ENCODE measurements around the gene SBF1. TPM values are rescaled to one million over a fixed set of nuclear protein-coding genes. Genes with fewer than 3 reads are reported as not detected.

SBF1 gene
- total and polyA plus RNA-seq, 2 of the 13 experiments (the other 11 are each of a cell fraction or from before 2014, with no cell fraction given) = 31.7 to 40.9 TPM

DNA sequence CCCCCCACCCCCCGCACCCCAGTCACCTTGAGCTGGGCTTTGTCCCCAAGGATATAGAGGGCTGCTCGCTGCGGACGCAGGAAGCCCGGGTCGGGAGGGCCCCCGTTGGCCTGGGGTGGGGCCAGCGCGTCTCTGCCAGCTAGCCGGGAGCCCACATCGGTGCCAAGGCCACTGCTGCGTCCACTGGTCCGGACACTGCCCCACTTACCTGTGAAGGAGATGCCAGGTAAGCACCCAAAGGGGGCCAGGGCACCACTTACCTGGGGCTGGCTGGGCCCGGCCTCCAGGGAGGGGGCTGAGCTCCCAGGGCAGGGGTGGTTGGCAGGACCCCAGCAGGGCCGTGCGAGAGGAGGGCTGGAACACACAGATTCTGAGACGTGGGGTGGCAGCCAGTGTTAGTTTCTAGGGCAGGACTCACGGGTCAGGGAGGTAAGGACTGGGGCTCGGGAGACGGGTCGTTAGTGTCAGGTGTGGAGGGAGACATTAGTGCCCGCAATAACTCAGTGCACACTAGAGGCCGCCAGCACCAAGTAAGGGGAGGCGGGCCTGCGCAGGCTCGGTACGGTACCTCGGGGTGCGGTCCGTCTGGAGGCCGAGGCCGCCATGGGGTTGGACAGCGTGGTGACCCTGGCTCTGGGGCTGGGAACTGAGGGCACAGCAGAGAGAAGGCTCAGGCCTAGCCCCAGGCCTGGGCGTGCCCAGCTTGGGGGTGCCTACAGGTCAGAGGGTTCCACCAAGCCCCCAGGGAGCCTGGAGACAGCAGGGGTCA, 18.2 kb downstream of the SBF1 start (continued):
- peak; percentile 55 for TF ChIP-seq AGO2 (optimal IDR thresholded peaks at IDR 0.05; ENCODE audit: low read depth, low read length)
- TF ChIP-seq HIC2 (CRISPR knock-in tag; IDR thresholded peaks at IDR 0.05; ENCODE audit: low read depth) = no peak
- TF ChIP-seq ZNF205 (CRISPR knock-in tag; IDR thresholded peaks at IDR 0.05) = no peak
- TF ChIP-seq SP140L (CRISPR knock-in tag; IDR thresholded peaks at IDR 0.05; ENCODE audit: borderline replicate concordance) = no peak
- TF ChIP-seq ZNF432 (CRISPR knock-in tag; IDR thresholded peaks at IDR 0.05; ENCODE audit: borderline replicate concordance) = no peak
- no peak for TF ChIP-seq TFAP4 (IDR thresholded peaks at IDR 0.05; ENCODE audit: borderline replicate concordance, low read depth)
- TF ChIP-seq, protein P1, sequence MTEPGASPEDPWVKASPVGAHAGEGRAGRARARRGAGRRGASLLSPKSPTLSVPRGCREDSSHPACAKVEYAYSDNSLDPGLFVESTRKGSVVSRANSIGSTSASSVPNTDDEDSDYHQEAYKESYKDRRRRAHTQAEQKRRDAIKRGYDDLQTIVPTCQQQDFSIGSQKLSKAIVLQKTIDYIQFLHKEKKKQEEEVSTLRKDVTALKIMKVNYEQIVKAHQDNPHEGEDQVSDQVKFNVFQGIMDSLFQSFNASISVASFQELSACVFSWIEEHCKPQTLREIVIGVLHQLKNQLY (CRISPR knock-in tag; IDR thresholded peaks at IDR 0.05) = no peak
- TF ChIP-seq ZNF652 (CRISPR knock-in tag; IDR thresholded peaks at IDR 0.05; ENCODE audit: borderline replicate concordance, low read depth) = no peak
- TF ChIP-seq U2AF2 (IDR thresholded peaks at IDR 0.05; ENCODE audit: low read depth, low read length) = no peak
- no peak for TF ChIP-seq SIN3A (IDR thresholded peaks at IDR 0.05; ENCODE audit: borderline replicate concordance, low read depth, low read length)
- no peak for TF ChIP-seq SOX13 (IDR thresholded peaks at IDR 0.05)
- no peak for TF ChIP-seq SOX13 (CRISPR knock-in tag; conservative IDR thresholded peaks at IDR 0.05 in 1 of 2, IDR thresholded peaks at IDR 0.05 in 1 of 2)
- TF ChIP-seq, protein P2, sequence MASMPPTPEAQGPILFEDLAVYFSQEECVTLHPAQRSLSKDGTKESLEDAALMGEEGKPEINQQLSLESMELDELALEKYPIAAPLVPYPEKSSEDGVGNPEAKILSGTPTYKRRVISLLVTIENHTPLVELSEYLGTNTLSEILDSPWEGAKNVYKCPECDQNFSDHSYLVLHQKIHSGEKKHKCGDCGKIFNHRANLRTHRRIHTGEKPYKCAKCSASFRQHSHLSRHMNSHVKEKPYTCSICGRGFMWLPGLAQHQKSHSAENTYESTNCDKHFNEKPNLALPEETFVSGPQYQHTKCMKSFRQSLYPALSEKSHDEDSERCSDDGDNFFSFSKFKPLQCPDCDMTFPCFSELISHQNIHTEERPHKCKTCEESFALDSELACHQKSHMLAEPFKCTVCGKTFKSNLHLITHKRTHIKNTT (CRISPR knock-in tag; IDR thresholded peaks at IDR 0.05) = no peak
- TF ChIP-seq CHD2 (IDR thresholded peaks at IDR 0.05; ENCODE audit: low read depth, low read length) = no peak
- TF ChIP-seq, protein P3, sequence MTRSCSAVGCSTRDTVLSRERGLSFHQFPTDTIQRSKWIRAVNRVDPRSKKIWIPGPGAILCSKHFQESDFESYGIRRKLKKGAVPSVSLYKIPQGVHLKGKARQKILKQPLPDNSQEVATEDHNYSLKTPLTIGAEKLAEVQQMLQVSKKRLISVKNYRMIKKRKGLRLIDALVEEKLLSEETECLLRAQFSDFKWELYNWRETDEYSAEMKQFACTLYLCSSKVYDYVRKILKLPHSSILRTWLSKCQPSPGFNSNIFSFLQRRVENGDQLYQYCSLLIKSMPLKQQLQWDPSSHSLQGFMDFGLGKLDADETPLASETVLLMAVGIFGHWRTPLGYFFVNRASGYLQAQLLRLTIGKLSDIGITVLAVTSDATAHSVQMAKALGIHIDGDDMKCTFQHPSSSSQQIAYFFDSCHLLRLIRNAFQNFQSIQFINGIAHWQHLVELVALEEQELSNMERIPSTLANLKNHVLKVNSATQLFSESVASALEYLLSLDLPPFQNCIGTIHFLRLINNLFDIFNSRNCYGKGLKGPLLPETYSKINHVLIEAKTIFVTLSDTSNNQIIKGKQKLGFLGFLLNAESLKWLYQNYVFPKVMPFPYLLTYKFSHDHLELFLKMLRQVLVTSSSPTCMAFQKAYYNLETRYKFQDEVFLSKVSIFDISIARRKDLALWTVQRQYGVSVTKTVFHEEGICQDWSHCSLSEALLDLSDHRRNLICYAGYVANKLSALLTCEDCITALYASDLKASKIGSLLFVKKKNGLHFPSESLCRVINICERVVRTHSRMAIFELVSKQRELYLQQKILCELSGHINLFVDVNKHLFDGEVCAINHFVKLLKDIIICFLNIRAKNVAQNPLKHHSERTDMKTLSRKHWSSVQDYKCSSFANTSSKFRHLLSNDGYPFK (CRISPR knock-in tag; IDR thresholded peaks at IDR 0.05; ENCODE audit: borderline replicate concordance) = no peak
- TF ChIP-seq, protein P4, sequence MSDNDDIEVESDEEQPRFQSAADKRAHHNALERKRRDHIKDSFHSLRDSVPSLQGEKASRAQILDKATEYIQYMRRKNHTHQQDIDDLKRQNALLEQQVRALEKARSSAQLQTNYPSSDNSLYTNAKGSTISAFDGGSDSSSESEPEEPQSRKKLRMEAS (IDR thresholded peaks at IDR 0.05) = no peak
- no peak for TF ChIP-seq ZNF256 (CRISPR knock-in tag; conservative IDR thresholded peaks at IDR 0.05)
- no peak for TF ChIP-seq SIN3B (IDR thresholded peaks at IDR 0.05; ENCODE audit: low read length)
- no peak for TF ChIP-seq CCDC6 (CRISPR knock-in tag; IDR thresholded peaks at IDR 0.05)
- TF ChIP-seq, protein P5, sequence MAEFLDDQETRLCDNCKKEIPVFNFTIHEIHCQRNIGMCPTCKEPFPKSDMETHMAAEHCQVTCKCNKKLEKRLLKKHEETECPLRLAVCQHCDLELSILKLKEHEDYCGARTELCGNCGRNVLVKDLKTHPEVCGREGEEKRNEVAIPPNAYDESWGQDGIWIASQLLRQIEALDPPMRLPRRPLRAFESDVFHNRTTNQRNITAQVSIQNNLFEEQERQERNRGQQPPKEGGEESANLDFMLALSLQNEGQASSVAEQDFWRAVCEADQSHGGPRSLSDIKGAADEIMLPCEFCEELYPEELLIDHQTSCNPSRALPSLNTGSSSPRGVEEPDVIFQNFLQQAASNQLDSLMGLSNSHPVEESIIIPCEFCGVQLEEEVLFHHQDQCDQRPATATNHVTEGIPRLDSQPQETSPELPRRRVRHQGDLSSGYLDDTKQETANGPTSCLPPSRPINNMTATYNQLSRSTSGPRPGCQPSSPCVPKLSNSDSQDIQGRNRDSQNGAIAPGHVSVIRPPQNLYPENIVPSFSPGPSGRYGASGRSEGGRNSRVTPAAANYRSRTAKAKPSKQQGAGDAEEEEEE (CRISPR knock-in tag; IDR thresholded peaks at IDR 0.05; ENCODE audit: borderline replicate concordance) = no peak

Measured in HepG2 (cell line).